8988T (cell line): ENCODE data around the gene MAMDC2.

Experiments used
- DNase-seq: peaks from one replicate; pipeline ENCODE4 v3.0.0; 2011

The MAMDC2 gene

DNA sequence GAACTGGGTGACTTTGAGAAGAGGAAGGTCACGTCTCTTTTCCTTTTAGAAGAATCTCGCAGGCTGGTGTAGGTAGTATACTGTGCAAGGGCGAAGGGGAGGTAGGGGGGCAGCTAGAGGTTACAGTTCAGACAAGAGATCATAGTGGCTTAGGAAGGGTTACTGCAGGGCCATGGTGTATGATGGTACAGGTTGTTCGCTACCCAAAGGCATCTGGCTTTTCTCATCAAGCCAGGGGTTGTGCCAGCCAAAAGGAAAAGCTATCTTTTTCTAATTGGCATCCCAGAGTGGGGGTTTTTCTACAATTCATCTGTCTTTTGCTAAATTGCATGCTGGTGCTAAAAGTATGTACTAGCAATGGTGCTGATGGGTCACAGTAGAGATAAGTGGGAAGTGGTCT, 22.8 kb downstream of the MAMDC2 start:
- no peak for DNase-seq

DNA sequence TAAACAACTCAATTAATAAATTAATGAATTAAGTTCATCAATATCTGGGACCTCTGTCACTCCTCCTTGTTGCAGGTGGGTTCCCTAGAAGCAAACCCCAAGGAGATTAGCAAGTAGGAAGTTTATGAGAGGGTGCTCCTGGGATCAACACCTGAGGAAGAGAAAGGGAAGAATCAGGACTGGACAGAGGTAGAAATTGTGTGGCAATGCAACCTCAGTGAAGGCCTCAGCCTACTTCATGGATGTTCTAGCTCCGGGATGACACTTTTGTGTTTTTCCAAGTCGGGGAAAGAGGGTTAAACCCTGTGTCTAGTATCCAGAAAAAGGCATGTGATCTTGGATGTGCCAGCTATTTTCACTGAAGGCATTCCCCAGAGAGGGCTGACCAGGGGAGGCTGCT, 23.2 kb downstream of the MAMDC2 start:
- no peak for DNase-seq

DNA sequence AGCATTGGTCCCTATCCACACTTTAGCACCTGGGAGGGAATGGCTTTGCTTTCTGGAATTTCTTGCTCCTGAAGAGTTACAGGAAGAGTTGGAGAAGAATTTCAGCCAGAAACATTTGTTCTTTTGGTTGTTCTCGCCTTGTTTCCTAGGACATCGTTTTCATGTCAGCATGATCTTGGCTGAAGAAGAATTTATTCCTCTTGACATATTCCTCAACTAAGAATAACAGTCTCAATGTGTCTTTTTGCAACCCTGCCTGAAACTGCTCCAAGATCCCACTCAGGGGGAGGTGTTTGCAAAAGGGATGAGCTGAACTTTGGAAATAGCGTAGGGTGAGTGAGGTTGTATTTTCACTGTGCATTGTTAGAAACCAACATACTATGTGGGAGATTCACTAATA, 26.1 kb downstream of the MAMDC2 start:
- DNase-seq = no peak

DNA sequence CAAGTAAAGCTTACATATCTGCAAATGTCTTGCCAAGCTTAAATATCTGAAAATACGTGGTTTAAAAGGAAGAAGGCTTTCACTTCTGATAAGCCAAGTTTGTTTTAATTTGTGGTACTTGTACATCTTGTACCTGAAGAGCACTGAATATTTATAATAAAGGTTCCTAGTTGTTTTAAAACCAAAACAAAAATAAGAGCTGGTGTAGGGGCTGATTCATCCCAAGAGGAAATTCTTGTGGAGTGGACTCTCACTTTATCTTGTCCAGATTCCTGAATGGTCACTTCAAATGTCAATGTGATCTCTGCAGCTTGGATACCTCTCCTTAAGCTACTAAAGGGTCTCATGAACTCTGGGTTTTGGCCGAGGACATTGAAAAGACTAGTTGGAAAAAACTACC, 29.5 kb downstream of the MAMDC2 start:
- DNase-seq = no peak

DNA sequence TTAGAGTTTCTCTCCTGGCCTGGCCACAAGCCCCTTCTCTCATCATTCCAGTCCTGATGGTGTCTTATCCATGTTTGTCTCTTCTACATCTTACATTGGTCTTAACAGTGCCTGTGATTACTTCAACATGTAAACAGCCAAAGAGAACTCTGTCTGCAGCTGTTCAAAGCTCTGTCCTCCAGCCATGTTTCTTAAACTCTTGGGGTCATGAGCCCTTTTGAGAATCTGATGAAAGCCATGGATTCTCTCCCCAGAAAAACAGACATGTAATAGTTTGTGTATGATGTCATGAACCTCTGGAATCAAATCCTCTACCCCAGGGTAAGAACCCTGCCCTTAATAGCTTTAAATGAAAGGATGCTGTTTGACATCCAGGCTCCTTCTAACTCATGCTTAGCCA, 30.1 kb downstream of the MAMDC2 start:
- no peak for DNase-seq

DNA sequence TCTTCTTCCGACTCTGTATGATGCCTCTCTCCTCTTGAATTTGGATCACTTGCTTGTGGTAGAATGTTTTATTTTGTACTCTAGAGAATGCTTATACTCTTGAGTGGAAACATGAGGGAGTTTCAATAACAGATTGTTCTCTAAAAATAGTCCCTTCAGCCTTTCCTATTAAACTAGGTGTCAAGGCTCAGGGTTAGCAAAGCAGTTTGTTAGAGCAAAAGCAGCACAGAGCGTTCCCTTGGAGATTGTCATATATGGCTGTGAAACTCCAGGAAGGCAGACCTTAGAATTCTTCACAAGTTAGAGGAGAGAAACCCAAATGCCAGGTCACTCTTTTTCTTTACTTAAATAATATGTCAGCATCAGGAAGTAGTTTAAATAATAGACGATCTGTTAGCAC, 33.0 kb downstream of the MAMDC2 start:
- no peak for DNase-seq

DNA sequence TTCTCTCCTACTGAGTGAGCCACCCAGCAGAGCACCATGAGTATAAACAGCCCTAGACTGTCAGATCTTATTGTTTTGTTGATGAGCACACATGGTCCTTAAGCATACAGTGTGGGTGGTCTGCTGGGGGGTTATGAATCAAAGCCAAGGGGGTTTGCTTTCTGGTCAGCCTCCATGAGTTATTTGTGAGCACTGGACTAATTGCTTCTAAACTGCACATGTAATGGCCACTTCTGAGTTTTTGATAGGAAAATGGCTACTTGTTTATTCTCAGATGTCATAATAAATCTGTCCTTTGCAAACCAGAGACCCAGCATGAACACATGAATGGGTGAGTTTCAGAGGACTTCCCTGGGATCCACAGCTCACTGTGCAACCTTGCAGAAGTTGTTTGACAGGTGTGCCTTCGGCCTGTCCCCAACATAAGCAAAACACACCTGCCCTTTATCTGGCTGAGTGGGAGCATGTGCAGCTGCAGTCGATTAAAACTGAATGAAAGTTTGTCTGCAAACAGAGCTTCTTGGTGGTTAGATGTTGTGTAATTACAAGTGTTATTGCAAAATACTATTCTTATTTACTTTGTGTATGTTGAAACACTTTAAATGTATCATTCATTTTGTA, 35.9 kb downstream of the MAMDC2 start:
- DNase-seq = no peak

DNA sequence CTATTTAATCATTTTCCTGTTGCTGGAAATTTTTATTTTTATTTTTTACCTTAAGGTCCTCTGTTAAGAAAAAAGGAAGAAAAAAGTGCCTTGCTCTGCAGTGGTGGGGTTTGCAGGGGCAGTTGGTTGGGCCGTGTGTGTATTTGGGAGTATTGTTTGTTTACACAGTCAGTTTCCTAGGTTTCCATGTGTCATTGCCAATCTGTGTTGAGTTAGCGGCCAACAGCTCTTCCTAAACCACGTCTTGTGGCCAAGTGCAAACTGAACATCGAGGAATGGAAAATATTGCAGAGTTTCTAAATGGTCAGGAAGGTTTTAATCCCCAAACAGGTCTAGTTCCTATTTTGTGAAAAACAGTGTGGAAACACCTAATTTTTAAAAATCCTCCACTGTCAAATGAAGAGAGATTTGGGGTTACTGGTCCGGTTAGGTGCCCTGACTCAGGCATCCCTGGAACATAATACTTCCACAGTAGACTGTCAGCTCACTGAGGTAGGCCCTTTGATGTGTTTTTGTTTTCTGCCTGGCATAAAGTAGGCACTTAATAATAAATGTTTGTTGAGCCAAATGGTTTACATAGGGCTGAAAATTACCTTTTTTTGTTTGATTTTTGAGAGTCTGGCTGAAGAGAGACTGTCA, 37.0 kb downstream of the MAMDC2 start:
- no peak for DNase-seq

DNA sequence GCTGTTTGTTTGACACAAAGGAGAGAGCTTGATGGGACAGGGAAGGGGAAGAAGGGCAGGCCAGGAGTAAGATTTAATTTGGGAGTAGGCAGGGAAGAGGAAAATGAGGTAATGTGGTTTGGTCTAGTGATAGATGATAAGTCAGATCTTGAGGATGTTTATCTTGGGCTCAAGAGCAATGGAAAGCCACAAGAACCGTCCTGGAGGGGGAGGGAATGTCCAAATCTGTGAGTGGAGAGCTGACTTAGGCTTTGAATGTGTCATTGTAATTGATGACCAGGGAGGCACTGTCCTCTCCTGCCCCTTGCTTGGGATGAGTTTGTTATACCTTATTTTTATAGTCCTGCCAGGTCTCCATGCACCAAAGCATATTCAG, 37.5 kb downstream of the MAMDC2 start:
- DNase-seq = no peak

DNA sequence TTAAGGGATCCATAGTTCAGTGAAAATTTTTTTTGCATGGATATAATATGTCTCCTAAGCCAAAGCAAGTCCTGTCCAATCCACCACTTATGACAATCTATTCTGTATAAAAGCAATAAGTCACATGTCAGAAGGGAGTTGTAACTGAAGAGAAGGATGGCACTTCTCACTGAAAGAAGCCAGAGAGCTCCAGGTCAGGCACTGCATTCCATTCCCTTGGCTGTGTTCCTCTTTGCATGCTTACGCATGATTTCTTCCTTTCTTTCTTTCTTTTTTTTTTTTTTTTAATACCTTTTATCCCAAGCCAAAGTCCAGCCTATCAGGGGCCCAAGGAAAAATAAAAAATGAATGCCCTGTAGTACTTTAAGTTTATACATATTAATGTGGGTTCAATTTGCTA, 39.8 kb downstream of the MAMDC2 start:
- no peak for DNase-seq

DNA sequence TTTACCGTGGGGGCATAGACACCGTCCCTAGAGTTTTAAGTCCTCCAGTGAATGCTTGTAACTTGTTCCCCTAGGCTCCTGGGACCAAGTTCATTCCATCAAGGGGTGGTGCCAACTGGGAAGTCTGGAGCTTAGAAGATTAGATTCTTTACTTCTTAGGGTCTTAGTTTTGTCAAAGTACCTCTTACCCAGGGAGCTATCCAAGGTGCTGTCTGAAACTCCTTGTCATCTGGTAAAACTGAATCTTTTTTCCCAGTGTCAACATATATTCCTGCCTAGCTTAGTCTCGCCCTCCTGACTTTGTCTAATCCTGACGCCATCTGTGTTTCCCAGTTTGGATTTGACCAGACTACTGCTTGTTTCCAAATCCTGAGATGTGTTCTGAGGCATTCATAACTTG, 41.6 kb downstream of the MAMDC2 start:
- DNase-seq = no peak

DNA sequence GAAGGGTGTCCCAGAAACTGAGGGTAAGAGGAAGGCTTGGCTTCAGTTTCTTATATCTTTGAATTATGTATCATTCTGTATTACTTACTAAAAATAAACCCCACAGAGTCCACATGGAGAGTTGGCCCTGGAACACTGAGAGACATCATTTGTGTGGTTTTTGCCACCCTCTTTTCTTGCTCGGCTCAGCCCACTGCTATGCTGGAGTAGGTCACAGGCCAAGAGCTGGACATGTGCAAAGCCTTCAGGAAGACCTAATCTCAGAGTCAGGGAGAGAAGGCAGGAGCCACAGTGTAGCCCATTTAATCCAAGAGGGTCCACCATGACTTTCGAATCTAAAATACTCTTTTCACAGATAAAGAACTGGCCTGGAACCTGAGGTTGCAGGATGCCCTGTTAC, 47.5 kb downstream of the MAMDC2 start:
- DNase-seq = no peak

DNA sequence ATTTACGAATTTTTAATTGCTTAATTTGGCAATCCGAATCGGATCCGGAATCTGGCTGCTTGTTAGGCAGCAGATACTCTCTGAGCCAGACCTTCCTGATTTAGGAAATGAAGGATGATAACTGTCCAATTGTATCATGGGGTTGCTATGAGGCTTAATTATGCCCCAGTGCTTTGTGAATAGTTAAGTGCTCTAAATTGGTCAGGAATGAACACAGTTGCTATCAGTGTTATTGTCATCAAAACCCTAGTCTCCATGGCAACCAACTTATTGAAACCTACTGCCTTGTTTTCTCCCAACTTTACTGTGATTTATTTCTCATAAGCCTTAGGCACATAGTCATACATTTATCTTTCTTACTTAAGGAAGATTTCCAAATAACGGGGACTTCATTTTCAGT, 47.9 kb downstream of the MAMDC2 start:
- DNase-seq = no peak

DNA sequence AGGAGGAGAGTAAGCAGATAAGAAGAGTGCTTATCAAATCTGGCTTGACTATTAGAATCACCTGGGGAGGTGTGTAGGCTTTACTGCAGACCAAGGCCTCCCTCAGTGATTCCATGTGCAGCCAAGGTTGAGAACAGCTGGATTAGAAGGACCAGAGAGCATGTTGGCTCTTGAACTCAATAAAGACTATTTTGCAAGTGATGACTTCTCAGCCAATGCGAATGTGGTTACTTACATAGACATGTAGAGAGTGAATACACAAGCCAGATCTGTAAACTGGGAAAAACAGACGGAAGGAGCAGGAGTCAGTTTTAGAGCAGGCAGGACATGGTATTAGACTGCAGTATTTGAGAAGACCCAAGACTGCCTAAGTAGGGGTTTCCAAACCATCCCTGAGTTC, 48.5 kb downstream of the MAMDC2 start:
- DNase-seq = no peak

DNA sequence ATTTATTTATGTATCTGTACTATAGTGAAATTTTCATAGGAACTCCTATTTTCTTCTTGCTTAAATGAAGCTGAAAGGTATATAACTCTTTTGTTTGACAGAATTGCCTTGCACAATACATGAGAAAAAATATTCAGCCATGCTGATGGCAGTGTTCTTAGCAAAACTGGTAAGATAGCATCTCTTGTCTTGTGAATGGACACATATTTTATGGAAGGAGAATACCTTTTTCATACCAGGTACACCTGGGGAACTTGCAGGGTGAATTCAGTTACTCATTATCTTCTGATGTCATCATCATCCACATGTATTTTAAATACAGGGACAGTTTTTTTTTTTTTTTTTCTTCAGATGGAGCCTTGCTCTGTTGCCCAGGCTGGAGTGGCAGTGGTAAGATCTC, 49.4 kb downstream of the MAMDC2 start:
- DNase-seq = no peak

DNA sequence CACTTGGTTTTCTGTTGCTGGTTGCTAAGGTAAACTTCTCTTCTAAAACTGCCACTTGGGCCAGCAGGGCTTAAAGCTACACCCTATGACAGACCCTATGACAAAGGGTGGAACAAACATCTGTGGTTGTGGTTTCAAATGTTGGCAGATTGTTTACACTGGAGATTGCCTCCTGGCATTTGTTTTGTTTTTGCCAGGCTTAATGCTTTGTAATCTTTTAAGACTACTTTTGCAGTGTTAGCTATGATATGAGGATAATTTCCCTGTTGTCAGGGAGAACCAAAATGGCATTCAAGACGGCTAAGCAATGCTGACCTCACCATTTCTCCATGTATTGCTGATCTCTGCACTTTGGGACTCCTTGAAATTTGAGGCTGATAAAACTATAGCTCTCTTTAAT, 50.3 kb downstream of the MAMDC2 start:
- no peak for DNase-seq

DNA sequence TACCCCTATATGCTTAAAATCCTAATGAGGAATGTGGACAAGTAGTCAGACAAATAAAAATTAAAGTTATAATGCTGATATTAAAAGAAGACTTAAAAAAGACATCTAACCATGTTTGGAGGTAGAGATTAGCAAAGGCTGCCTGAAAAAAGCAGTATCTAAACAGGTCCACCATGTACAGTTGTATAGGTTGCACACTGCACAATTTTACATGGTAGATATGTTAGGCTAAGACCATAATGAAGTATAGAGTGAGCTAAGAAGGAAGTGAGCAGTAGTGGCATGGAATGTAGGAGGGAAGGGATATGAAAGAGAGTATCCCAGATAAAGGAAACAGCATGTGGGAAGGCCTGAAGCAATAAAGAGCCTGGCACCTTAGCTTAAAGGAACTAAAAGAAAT, 51.1 kb downstream of the MAMDC2 start:
- no peak for DNase-seq

DNA sequence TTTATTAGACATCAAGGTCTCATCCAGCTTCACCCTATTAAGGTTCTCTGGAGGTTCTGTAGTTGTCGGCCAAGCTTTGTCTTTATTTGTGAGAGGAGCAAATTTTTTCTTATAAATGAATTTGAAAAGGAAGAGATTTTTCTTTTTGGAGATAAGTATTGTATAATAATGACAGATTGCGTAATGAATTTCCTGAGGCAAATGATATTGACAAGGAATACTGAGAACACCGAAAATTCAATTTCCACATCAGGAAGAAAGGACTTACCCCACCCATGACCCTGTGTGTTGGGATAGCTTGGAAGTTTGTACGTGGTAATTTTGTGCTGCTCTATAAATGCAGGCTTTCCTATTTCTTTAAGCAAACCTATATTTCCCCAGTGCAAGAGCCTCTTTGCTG, 53.5 kb downstream of the MAMDC2 start:
- no peak for DNase-seq

DNA sequence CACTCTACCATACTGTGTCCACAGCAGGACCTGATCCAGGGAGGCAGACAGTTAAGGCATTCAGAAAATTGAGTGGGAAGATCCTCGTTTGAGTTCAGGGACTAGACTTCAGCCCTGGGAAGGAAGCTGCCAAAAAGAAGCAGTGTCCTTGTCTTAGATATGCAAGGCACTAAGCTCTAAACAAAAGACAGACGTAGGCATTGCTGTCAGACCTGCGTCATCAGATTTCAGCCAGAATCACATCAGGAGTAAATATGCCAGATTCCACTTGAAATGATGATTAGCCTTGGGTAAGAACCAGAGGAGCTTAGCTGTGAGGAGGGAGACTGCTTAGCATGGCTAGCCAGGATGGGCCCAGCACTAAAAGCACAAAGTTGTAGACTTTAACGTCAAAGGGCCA, 56.7 kb downstream of the MAMDC2 start:
- DNase-seq = no peak

DNA sequence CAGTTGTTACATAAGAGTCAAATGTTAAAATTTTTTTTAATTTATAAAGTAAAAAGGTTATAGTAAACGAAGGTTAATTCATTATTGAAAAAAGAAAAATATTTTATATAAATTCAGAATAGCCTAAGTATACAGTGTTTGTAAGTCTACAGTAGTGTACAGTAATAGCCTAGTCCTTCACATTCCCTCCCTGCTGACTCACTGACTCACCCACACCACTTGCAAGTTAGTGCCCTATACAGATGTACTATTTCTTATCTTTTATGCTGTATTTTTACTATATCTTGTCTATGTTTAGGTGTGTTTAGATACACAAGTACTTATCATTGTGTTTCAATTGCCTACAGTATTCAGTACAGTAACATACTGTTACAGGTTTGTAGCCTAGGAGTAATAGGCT, 57.6 kb downstream of the MAMDC2 start:
- DNase-seq = no peak

DNA sequence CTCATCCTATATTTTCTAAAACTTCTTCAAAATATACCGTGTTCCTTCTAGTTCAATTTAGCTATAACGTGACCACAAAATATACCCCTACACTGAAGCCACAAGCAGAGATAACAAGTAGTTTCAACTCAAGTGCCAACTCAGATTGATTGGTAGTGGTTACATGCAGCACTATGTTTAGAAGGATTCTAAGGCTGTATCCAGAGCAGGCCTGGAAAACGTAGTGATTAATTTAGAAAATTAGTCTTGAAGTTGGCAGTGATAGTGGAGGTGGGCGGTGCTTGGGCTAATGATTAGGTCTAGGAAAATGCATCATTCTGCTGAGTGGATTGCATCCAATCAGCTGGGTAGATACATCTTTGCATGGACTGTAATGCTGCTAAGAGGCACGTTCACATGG, 61.5 kb downstream of the MAMDC2 start:
- no peak for DNase-seq

DNA sequence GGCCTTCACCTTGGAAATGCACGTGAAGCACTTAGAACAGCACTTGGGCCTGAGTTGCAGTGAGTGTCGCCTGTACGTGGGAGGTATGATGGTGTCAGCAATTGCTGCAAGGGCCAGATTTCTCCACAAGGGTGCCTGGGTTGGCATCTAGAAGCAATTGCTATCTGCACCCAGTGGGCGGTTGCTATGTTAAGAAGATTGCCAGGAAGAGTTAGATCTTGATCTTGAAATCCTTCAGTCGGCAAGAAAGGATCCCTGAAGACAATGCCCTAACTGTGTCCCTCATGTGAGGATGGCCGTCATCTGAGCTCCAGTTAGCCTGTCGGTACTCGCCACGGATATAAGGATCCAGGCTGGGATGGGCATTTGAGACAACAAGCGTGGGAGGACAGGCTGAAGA, 62.9 kb downstream of the MAMDC2 start:
- DNase-seq = no peak

DNA sequence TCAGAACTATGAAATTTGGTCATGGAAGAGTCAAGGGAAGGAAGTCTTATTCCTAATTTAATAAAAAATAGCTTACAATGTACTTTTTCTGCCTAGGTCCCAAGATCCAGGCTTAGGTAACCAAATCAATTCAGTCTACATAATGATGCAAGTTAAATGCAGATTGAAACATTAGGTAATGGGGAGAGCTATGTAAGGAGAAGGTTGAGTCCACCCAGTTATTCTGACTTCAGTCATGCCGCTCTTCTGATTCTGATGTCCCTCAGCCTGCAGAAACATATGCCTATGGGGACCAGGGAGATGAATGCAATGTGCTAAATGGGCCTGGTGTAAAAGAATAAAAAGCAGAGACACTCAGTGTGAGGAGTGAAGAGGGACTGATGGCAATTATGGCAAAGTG, 63.9 kb downstream of the MAMDC2 start:
- no peak for DNase-seq

DNA sequence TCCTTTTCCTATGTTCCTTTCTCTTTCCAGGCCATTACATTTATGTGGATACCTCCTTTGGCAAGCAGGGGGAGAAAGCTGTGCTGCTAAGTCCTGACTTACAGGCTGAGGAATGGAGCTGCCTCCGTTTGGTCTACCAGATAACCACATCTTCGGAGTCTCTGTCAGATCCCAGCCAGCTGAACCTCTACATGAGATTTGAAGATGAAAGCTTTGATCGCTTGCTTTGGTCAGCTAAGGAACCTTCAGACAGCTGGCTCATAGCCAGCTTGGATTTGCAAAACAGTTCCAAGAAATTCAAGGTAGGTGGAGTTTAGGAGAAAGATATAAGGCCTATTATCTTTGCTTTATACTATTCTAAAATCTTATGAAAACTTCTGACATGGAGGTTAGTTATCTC, 64.5 kb downstream of the MAMDC2 start:
- DNase-seq = no peak

DNA sequence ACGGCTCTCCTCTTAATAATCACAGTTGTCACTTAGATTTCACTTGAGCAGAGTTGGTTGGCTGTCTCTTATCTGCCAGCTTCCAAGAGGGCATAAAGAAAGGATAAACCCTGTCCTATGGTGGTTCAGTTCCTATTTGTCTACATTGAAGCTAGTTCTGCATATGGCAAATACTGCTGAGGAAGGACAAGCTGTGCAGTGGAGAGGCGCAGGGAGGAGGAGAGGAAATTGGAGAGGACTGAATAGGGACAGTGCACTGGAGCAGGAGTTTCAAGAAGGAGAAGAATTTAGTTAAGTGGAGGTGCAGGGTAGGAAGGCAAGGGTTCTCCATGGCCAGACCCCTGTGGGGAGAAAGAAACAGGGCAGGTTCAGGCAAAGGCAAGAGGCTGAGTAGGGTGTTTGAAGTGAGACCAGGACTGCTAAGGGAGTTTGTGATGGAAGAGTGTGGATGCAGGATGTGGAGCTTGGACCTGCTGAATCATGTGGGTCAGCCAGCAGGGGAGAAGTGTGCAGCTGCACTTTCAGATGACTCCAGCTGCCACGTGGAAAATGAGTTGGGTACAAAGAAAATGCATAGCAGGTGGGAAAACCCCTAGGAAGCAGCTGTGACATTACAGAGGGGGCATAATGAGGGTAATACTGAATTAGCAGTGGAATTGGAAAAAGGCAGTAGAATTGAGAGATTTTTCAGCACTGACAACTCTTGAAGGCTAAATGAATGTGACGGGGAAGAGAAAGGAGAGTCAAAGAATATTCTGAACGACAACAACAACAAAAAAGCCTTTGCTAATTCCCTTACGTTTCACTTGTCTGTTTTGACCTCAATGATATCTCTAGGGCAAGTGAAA, 66.8 kb downstream of the MAMDC2 start:
- DNase-seq = no peak
